ENCODE data around the gene WFS1.

WFS1 gene

DNA sequence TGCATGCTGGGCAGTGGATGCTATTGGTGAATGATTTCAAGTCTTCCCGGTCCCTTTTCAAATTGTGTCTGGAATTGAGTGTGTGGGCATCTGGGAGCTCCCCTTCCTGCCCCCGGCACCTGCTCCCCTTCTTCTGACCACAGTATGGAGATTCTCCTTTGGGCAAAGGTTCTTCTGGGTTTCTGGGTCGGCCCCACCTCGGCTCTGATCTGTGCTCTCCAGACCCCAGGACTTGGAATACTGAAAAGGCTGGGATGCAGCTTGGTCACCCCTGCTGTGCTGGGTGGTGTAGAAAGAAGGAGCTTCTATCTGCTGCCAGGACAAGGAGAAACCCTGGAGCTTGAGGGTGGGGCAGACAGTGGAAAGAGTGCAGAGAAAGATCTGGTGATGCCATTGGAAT is 78.8 kb downstream of the WFS1 start:
- DNase-seq (ENCODE audit: low read depth, low spot score): no peak
- no peaks in the 10 kb centered on the region for H3K36me3 ChIP-seq (ENCODE audit: control insufficient read depth, insufficient read depth, low read length)
- no CpG with 5 or more reads among the region's 4 CpGs for WGBS (ENCODE audit: insufficient coverage, insufficient read length)
- no peak overlapping the region for H3K4me3 ChIP-seq (ENCODE audit: low read length)
- H3K4me1 ChIP-seq (ENCODE audit: control insufficient read depth, insufficient read depth, low read length): no peaks in the 10 kb centered on the region
- H3K27me3 ChIP-seq (ENCODE audit: control insufficient read depth, insufficient read depth, low read length): no peaks in the 10 kb centered on the region
- H3K9me3 ChIP-seq (ENCODE audit: control insufficient read depth, insufficient read depth, low read length): no peaks in the 10 kb centered on the region
- no peak overlapping the region for H3K27ac ChIP-seq (ENCODE audit: low read length)

DNA sequence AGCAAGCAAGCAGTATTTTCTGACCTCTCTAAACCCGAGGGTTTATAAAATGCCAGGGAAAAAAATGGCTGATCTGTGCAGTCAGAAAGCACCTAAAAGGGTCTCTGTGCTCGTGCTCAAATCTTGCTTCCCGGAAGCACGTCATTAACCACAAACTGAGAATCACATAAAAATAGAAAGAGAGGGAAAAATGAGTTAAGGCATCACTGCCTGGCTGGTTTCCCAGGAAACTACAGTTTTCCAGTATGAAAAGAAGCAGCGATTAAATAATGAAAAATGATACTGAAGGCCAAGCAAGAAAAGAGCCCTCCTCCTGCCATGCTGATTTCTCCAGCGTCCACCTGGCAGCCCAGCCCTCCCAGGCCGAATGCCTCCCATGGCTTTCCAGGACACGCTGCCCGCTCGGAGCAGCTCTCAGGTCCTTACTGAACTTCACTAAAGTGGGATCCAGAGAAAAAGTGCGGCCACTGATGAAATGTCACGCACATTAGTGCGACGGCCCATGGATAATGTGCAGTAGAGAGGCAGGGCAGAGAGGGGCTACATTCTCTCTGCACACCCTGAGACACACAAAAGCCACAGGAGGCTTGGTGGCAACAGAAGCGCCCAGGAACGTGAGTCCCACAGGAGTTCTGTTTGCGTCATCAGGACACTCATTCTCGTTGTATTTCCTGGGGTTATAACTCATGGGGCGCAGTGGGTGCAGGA is 80.4 kb downstream of the WFS1 start:
- Histone ChIP-seq H3K4me1 (ENCODE audit: control insufficient read depth, insufficient read depth, low read length) (peaks cover 2% of the 10 kb centered on the region; the same call in 1 of the 2 replicates), H3K9me3 (ENCODE audit: control insufficient read depth, insufficient read depth, low read length) (no peaks in the 10 kb centered on the region), H3K36me3 (ENCODE audit: control insufficient read depth, insufficient read depth, low read length) (no peaks in the 10 kb centered on the region), H3K27me3 (ENCODE audit: control insufficient read depth, insufficient read depth, low read length) (no peaks in the 10 kb centered on the region), H3K27ac (ENCODE audit: low read length) (no peak overlapping the region), H3K4me3 (ENCODE audit: low read length) (no peak overlapping the region)
- no peak for DNase-seq (ENCODE audit: low read depth, low spot score)
- no CpG with 5 or more reads among the region's 19 CpGs for WGBS (ENCODE audit: insufficient coverage, insufficient read length)

DNA sequence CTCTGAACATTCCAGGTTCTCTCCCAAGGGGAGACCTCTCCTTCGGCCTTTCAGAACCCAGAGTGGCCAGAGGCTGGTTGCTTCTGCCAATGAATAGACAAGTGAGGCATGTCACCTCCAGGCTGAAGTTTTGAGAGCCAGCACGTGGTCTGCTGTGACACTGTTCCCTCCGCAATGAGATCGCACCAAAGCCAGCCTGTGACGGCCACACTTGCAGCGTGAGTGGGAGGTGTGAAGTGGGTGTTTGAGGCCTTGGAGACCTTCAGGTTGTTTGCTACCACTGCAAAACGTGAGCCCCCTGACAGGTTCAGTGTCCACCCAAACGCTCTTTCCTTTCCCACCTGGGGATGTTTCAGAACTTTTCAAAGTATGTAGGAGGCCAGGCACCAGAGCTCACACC is 81.0 kb downstream of the WFS1 start:
- Histone ChIP-seq H3K4me3 (ENCODE audit: low read length) (no peak overlapping the region), H3K4me1 (ENCODE audit: control insufficient read depth, insufficient read depth, low read length) (peaks cover 2% of the 10 kb centered on the region; the same call in 1 of the 2 replicates), H3K27ac (ENCODE audit: low read length) (no peak overlapping the region), H3K36me3 (ENCODE audit: control insufficient read depth, insufficient read depth, low read length) (no peaks in the 10 kb centered on the region), H3K27me3 (ENCODE audit: control insufficient read depth, insufficient read depth, low read length) (no peaks in the 10 kb centered on the region), H3K9me3 (ENCODE audit: control insufficient read depth, insufficient read depth, low read length) (no peaks in the 10 kb centered on the region)
- no CpG with 5 or more reads among the region's 8 CpGs for WGBS (ENCODE audit: insufficient coverage, insufficient read length)
- no peak for DNase-seq (ENCODE audit: low read depth, low spot score)

DNA sequence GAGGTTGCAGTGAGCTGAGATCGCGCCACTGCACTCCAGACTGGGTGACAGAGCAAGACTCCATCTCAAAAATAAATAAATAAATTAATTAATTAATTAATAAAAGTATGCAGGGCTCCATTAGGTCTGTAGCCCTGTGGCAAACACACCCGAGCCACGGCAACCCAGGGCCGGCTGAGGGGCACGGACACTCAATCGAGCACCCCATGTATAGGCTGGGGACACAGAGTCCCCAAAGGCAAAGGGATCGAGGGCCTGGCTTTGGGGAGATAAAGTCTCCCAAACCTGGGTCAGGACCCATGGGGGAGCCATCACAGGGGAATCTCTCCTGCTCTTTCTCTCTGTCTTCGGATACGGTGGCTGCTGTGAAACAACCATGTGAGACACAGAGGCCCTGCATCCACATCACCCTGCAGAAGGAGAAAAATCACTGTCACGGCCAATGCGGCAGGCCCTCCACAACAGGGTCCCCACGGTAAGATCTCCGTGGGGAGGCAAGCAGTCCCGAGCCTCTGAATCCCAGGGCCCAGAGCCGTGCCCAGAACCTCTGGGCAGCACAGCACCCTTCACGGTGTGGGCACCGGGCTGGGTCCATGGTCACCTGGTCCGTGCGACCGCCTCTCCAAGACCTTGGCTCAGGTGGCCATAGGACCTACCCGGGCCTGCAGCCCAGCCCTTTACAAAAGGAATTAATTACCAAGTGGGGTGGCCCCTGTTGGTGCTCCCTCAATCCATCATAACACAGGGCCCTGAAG is 81.8 kb downstream of the WFS1 start:
- WGBS (ENCODE audit: insufficient coverage, insufficient read length): no CpG with 5 or more reads among the region's 22 CpGs
- H3K4me1 ChIP-seq (ENCODE audit: control insufficient read depth, insufficient read depth, low read length): peaks cover 2% of the 10 kb centered on the region; the same call in 1 of the 2 replicates

DNA sequence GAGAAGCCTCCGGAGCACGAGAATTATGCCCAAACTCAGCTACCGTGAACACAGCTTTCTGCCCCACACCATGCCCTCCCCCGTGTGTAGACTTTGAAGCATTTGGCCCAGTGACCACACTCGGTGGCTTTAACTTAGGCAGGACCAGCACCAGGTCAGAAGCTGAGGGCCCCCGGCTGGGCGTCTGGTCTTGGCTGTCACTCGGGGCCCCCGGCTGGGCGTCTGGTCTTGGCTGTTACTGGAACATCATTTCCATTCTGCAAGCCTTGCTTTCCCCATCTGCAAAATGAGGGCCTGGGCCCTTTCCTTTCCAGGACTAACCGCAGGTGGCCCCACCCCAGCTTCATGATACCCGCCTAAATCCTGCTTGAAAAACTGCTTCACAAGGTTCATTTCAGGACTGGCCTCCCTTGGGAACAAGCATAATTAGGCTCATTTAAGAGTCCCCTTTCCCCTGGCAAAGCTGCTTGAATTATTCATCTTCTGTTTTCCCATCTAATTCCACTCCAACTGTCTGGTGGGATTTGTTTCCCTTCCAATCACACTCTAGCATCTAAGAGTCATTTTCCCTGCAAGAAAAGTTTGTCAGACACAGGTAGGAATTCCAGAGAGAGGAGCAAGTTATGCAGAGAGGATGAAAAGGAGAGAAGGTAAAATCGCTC is 82.5 kb downstream of the WFS1 start:
- DNase-seq (ENCODE audit: low read depth, low spot score): no peak
- Histone ChIP-seq H3K36me3 (ENCODE audit: control insufficient read depth, insufficient read depth, low read length) (no peaks in the 10 kb centered on the region), H3K4me1 (ENCODE audit: control insufficient read depth, insufficient read depth, low read length) (peaks cover 2% of the 10 kb centered on the region; the same call in 1 of the 2 replicates), H3K27me3 (ENCODE audit: control insufficient read depth, insufficient read depth, low read length) (no peaks in the 10 kb centered on the region), H3K4me3 (ENCODE audit: low read length) (no peak overlapping the region), H3K9me3 (ENCODE audit: control insufficient read depth, insufficient read depth, low read length) (no peaks in the 10 kb centered on the region), H3K27ac (ENCODE audit: low read length) (no peak overlapping the region)
- WGBS (ENCODE audit: insufficient coverage, insufficient read length): no CpG with 5 or more reads among the region's 13 CpGs

More for the DNA sequence above, 81.8 kb downstream of the WFS1 start:
- H3K4me3 ChIP-seq (ENCODE audit: low read length): no peak overlapping the region
- no peak overlapping the region for H3K27ac ChIP-seq (ENCODE audit: low read length)
- no peaks in the 10 kb centered on the region for H3K36me3 ChIP-seq (ENCODE audit: control insufficient read depth, insufficient read depth, low read length)
- no peaks in the 10 kb centered on the region for H3K9me3 ChIP-seq (ENCODE audit: control insufficient read depth, insufficient read depth, low read length)
- DNase-seq (ENCODE audit: low read depth, low spot score): no peak
- no peaks in the 10 kb centered on the region for H3K27me3 ChIP-seq (ENCODE audit: control insufficient read depth, insufficient read depth, low read length)
